GM12878 (cell line): Measurements from ENCODE around the gene FAF1. TPM values are rescaled to one million over a fixed set of nuclear protein-coding genes. Genes with fewer than 3 reads are reported as not detected.

Experiments used
- ATAC-seq: fragments of 200-7000 bp; cut with Tn5 transposase; 3 replicates; pipeline ENCODE4 v1.9.1; 2020; ENCODE audit warnings: mild to moderate bottlenecking, moderate library complexity
- BruUV-seq: library from RNA; stranded (reverse); fragments of 400-500 nt; replicated peaks from 2 replicates; lab custom pipeline; 2021; lab: Mats Ljungman, UMichigan
- CTCF ChIA-PET: fragments of 300-600 bp; sonication (Branson Sonifier 250); formaldehyde crosslinking; extraction: SDS; loops from one replicate; lab custom pipeline; 2021; ENCODE audit warnings: inconsistent platforms; lab: Yijun Ruan, JAX
- POLR2A ChIA-PET: fragments of 350-600 bp; formaldehyde crosslinking; extraction: SDS; loops from one replicate; lab custom pipeline; 2021; ENCODE audit warnings: inconsistent platforms; lab: Charles Lee
- RAD21 ChIA-PET: fragments of 300-600 bp; sonication (Branson Sonifier 250); formaldehyde crosslinking; loops from one replicate; lab custom pipeline; 2023; ENCODE audit warnings: antibody characterized with exemption; ENCODE audit not compliant: unreplicated experiment; lab: Charles Lee
- SMC1A ChIA-PET: fragments of 300-600 bp; sonication (Branson Sonifier 250); formaldehyde crosslinking; loops from one replicate; lab custom pipeline; 2023; ENCODE audit not compliant: unreplicated experiment, uncharacterized antibody; lab: Charles Lee
- DNase-seq: peaks from one replicate; pipeline ENCODE4 v3.0.0-alpha.2; 2011; ENCODE audit warnings: low read depth, low spot score
- FAIRE-seq: peaks from 3 replicates; lab custom pipeline; 2011; peaks lifted over from hg19 to GRCh38; lab: Jason Lieb, UNC
- H2AFZ ChIP-seq: 2 replicates; pipeline ENCODE4 v1.6.0; 2011; ENCODE audit warnings: low read depth, low read length, control low read depth; ENCODE audit not compliant: control insufficient read depth
- H3K27ac ChIP-seq: 2 replicates; pipeline ENCODE4 v1.5.1; 2011; ENCODE audit warnings: control low read depth; ENCODE audit not compliant: control insufficient read depth, insufficient read depth
- H3K27me3 ChIP-seq, 2 experiments: replicated peaks in 1 of 2; 2 replicates each; pipeline versions ENCODE4 v1.6.0 to v1.6.1; 2011; ENCODE audit warnings: low read length in 1 of 2; ENCODE audit not compliant: control insufficient read depth in 2 of 2, insufficient read depth in 2 of 2
- H3K36me3 ChIP-seq, 2 experiments: 2 replicates each; pipeline ENCODE4 v1.5.1; 2011; ENCODE audit warnings: low read length in 1 of 2; ENCODE audit not compliant: control insufficient read depth in 2 of 2, insufficient read depth in 2 of 2
- H3K4me1 ChIP-seq: 2 replicates; pipeline ENCODE4 v1.6.1; 2011; ENCODE audit warnings: mild to moderate bottlenecking, low read length, moderate library complexity, mixed read lengths; ENCODE audit not compliant: control insufficient read depth, insufficient read depth
- H3K4me2 ChIP-seq: 2 replicates; pipeline ENCODE4 v1.6.0; 2011; ENCODE audit warnings: control low read depth; ENCODE audit not compliant: control insufficient read depth, insufficient read depth
- H3K4me3 ChIP-seq: fragments of 200-600 bp; sonication (generic); 2 replicates; pipeline ENCODE4 v1.5.1; 2016
- H3K79me2 ChIP-seq: 2 replicates; pipeline ENCODE4 v1.6.0; 2011; ENCODE audit warnings: low read length; ENCODE audit not compliant: control insufficient read depth, insufficient read depth
- H3K9ac ChIP-seq: 2 replicates; pipeline ENCODE4 v1.8.0; 2011; ENCODE audit warnings: low read length, control low read depth, mixed read lengths; ENCODE audit not compliant: control insufficient read depth, insufficient read depth
- H3K9me3 ChIP-seq: replicated peaks from 3 replicates; pipeline ENCODE4 v1.5.1; 2011; ENCODE audit warnings: mild to moderate bottlenecking, low read length; ENCODE audit not compliant: control insufficient read depth, insufficient read depth
- H4K20me1 ChIP-seq: 2 replicates; pipeline ENCODE4 v1.6.0; 2011; ENCODE audit not compliant: control insufficient read depth, insufficient read depth
- CREB1 ChIP-seq: IDR thresholded peaks from 2 replicates; pipeline ENCODE4 v1.6.1; 2012; ENCODE audit warnings: low read depth, mild to moderate bottlenecking, inconsistent platforms
- DPF2 ChIP-seq: fragments of 450-650 bp; IDR thresholded peaks from 2 replicates; pipeline ENCODE4 v1.6.1; 2017; ENCODE audit warnings: mild to moderate bottlenecking
- IKZF1 ChIP-seq: fragments of 450-650 bp; conservative IDR thresholded peaks from 2 replicates; pipeline ENCODE4 v1.6.1; 2017; ENCODE audit warnings: antibody characterized with exemption, mild to moderate bottlenecking
- IRF3 ChIP-seq: fragments of 450-650 bp; IDR thresholded peaks from 2 replicates; pipeline ENCODE4 v1.6.1; 2014; ENCODE audit warnings: mild to moderate bottlenecking
- IRF4 ChIP-seq: IDR thresholded peaks from 2 replicates; pipeline ENCODE4 v1.6.1; 2011; ENCODE audit warnings: low read depth, low read length
- IRF5 ChIP-seq: fragments of 450-650 bp; IDR thresholded peaks from 2 replicates; pipeline ENCODE4 v1.6.1; 2017; ENCODE audit warnings: borderline replicate concordance
- MLLT1 ChIP-seq: fragments of 450-650 bp; IDR thresholded peaks from 2 replicates; pipeline ENCODE4 v1.6.1; 2016; ENCODE audit warnings: mild to moderate bottlenecking
- MXI1 ChIP-seq: fragments of 150-350 bp; IDR thresholded peaks from 2 replicates; pipeline ENCODE4 v1.6.1; 2011; ENCODE audit warnings: low read depth, mild to moderate bottlenecking, inconsistent platforms, low read length, improper control_type of control experiment
- MYC ChIP-seq: IDR thresholded peaks from 2 replicates; pipeline ENCODE4 v1.6.1; 2011; ENCODE audit warnings: mild to moderate bottlenecking, low read length, moderate library complexity, inconsistent platforms; ENCODE audit not compliant: insufficient read depth, insufficient replicate concordance, insufficient read length, severe bottlenecking
- NR2F1 ChIP-seq: fragments of 450-650 bp; conservative IDR thresholded peaks from 2 replicates; pipeline ENCODE4 v1.6.1; 2017; ENCODE audit warnings: mild to moderate bottlenecking
- PKNOX1 ChIP-seq: fragments of 450-650 bp; IDR thresholded peaks from 2 replicates; pipeline ENCODE4 v1.6.1; 2016; ENCODE audit warnings: mild to moderate bottlenecking
- POLR2AphosphoS2 ChIP-seq: IDR thresholded peaks from 2 replicates; pipeline ENCODE4 v1.6.1; 2011; ENCODE audit warnings: low read depth, mild to moderate bottlenecking, low read length, improper control_type of control experiment, moderate library complexity
- SREBF2 ChIP-seq: IDR thresholded peaks from 2 replicates; pipeline ENCODE4 v1.6.1; 2012; ENCODE audit warnings: mild to moderate bottlenecking, low read length
- TCF12 ChIP-seq: IDR thresholded peaks from 2 replicates; pipeline ENCODE4 v1.6.1; 2011; ENCODE audit warnings: low read depth, mild to moderate bottlenecking, low read length
- YBX1 ChIP-seq: fragments of 450-650 bp; IDR thresholded peaks from 2 replicates; pipeline ENCODE4 v1.6.1; 2016; ENCODE audit warnings: antibody characterized with exemption
- ZBTB33 ChIP-seq: fragments of 450-650 bp; IDR thresholded peaks from 2 replicates; pipeline ENCODE4 v1.6.1; 2017; ENCODE audit warnings: mild to moderate bottlenecking
- ZNF217 ChIP-seq: fragments of 450-650 bp; IDR thresholded peaks from 2 replicates; pipeline ENCODE4 v1.6.1; 2017; ENCODE audit warnings: antibody characterized with exemption, mild to moderate bottlenecking
- ZZZ3 ChIP-seq: IDR thresholded peaks from 2 replicates; pipeline ENCODE4 v1.6.1; 2011; ENCODE audit warnings: low read depth; ENCODE audit not compliant: control insufficient read depth, insufficient read length
- WGBS: methylation state at CpG from one replicate; pipeline ENCODE4 v1.1.6; 2016; ENCODE audit warnings: low lambda C conversion rate; ENCODE audit not compliant: insufficient replicate concordance, insufficient coverage; ENCODE audit errors: missing lambda C conversion rate; 5-methylcytosine and 5-hydroxymethylcytosine counted together
- in situ Hi-C: fragments of 300-500 bp; cut with MboI; formaldehyde crosslinking; loops from 9 replicates; pipeline ENCODE4 v1.14.3; 2018; ENCODE audit warnings: mixed read lengths
- intact Hi-C: fragments of 100-400 bp; cut with micrococcal nuclease; formaldehyde crosslinking; loops from one replicate; pipeline ENCODE4 v1.14.2; 2022; ENCODE audit not compliant: unreplicated experiment
- polyA plus RNA-seq, 11 experiments: library from polyadenylated mRNA; depleted of rRNA in 4 of 11; unstranded in 6 of 11; stranded (reverse) in 5 of 11; fragments of >200 nt; fragmentation: Nextera tagmentation in 4 of 11; fragmentation: Illumina TruSeq in 1 of 11; extraction: Ambion mirVana in 4 of 11; extraction: Trizol in 1 of 11; gene quantifications; 1 replicate in 1 of 11; 2 replicates in 10 of 11; pipeline versions ENCODE4 v1.2.1 to v1.2.3, GENCODE V29; 2011 to 2016; ENCODE audit warnings: inconsistent platforms in 2 of 11, missing spikeins in 2 of 11, low read depth in 1 of 11
- total RNA-seq, 4 experiments: library from RNA; depleted of rRNA in 3 of 4; stranded (reverse); fragments of >200 nt in 3 of 4; fragmentation: Illumina TruSeq in 1 of 4; extraction: Trizol in 1 of 4; gene quantifications; 2 replicates each; pipeline versions ENCODE4 v1.2.1 to v1.2.3, GENCODE V29; 2013 to 2021

FAF1 gene
- total and polyA plus RNA-seq, 10 of the 15 experiments (the other 5 are each of a cell fraction or from before 2014, with no cell fraction given): 8.6 to 54.5 (median 23.7) TPM

GRCh38 chr1:50414853-50415234, 545.2 kb downstream of the FAF1 start:
- 45% methylated on average over 6 of the region's 7 CpGs for WGBS
- no peaks in the 10 kb centered on the region; the same call in 2 of the 3 replicates for H3K9me3 ChIP-seq
- no peak for FAIRE-seq
- RAD21 ChIA-PET: no interaction called here
- POLR2A ChIA-PET: no interaction called here
- no peak overlapping the region for H3K9ac ChIP-seq
- H3K79me2 ChIP-seq: no peaks in the 10 kb centered on the region
- H2AFZ ChIP-seq: no peak overlapping the region
- in situ Hi-C loops (no loop called here), intact Hi-C loops (no loop called here)
- no peak overlapping the region for H3K4me2 ChIP-seq
- SMC1A ChIA-PET: no interaction called here
- BruUV-seq: no TSS peak
- H3K4me1 ChIP-seq: no peaks in the 10 kb centered on the region
- CTCF ChIA-PET: interaction anchor here (1.0 kb wide), 1 partner anchor 183 kb away, joined by 3 read pairs; no protein-coding TSS in a partner anchor
- no peak for DNase-seq
- H3K4me3 ChIP-seq: no peak overlapping the region
- no peak overlapping the region for H3K27ac ChIP-seq
- H3K36me3 ChIP-seq: no peaks in the 10 kb centered on the region
- H4K20me1 ChIP-seq: no peaks in the 10 kb centered on the region
- ATAC-seq: no peak
- TF ChIP-seq MXI1 (no peak), CREB1 (no peak), MYC (no peak), DPF2 (no peak), MLLT1 (no peak), SREBF2 (no peak), PKNOX1 (no peak), IRF4 (no peak), ZZZ3 (no peak), POLR2AphosphoS2 (no peak), ZBTB33 (no peak), TCF12 (no peak), IRF5 (no peak), IKZF1 (no peak), NR2F1 (no peak), IRF3 (no peak), ZNF217 (no peak), YBX1 (no peak)
- peaks cover 12 to 21% of the 10 kb centered on the region in 2 experiments for H3K27me3 ChIP-seq
